GM18870 (cell line): ENCODE measurements around the gene PNMT.

Source experiments
- ATAC-seq: cut with Tn5 transposase; IDR thresholded peaks from one replicate; pipeline ENCODE4 v1.9.1; 2021; ENCODE audit warnings: moderate library complexity; ENCODE audit not compliant: unreplicated experiment

The PNMT gene

GRCh38 chr17:39633570-39634183 is 34.6 kb upstream of the PNMT start:
- no peak for ATAC-seq

- no peak for ATAC-seq
These were observed 33.8 kb upstream of the PNMT start for GRCh38 chr17:39634384-39634871.

- ATAC-seq, result no peak
These were observed 32.6 kb upstream of the PNMT start for GRCh38 chr17:39635614-39636176.

- no peak for ATAC-seq
These were observed 31.7 kb upstream of the PNMT start for GRCh38 chr17:39636587-39636926.

- no peak for ATAC-seq
These were observed 31.1 kb upstream of the PNMT start, which contains the start of gene STARD3 for GRCh38 chr17:39636927-39637736. Gene STARD3 (plus strand): TSS chr17:39637144. CDS start chr17:39653532, 16,388 bp downstream.

- no peak for ATAC-seq
These were observed 29.9 kb upstream of the PNMT start for GRCh38 chr17:39638317-39638716.

GRCh38 chr17:39639043-39639442 is 29.2 kb upstream of the PNMT start:
- ATAC-seq, result no peak

- ATAC-seq, result no peak
These were observed 28.4 kb upstream of the PNMT start for GRCh38 chr17:39639566-39640458.

GRCh38 chr17:39640591-39641031 is 27.6 kb upstream of the PNMT start:
- ATAC-seq, result no peak

- no peak for ATAC-seq
These were observed 27.2 kb upstream of the PNMT start for GRCh38 chr17:39641097-39641496.

GRCh38 chr17:39641883-39642282 is 26.4 kb upstream of the PNMT start:
- no peak for ATAC-seq

GRCh38 chr17:39642291-39643074 is 25.8 kb upstream of the PNMT start:
- no peak for ATAC-seq

- ATAC-seq, result no peak
These were observed 25.0 kb upstream of the PNMT start for GRCh38 chr17:39643271-39643670.

- no peak for ATAC-seq
These were observed 21.0 kb upstream of the PNMT start for GRCh38 chr17:39647256-39647655.

GRCh38 chr17:39648616-39649366 is 19.5 kb upstream of the PNMT start:
- ATAC-seq, result no peak

- ATAC-seq, result no peak
These were observed 18.1 kb upstream of the PNMT start for GRCh38 chr17:39650121-39650579.

- no peak for ATAC-seq
These were observed 16.2 kb upstream of the PNMT start for GRCh38 chr17:39651923-39652586.

- no peak for ATAC-seq
These were observed 15.5 kb upstream of the PNMT start for GRCh38 chr17:39652587-39653315.
